OCI-LY3 (cell line): ENCODE measurements around the gene CNIH3.
A peak's percentile ranks its signal among the peaks of the same experiment; 100 is the strongest.

Experiments
- H2AFZ ChIP-seq: fragments of 200-600, 300-600 bp; shearing (Covaris generic); 2 replicates; pipeline ENCODE4 v1.6.0; 2014; ENCODE audit warnings: antibody characterized with exemption, low read depth, low read length
- H3K27ac ChIP-seq: fragments of 200-600, 300-600 bp; sonication (generic); 2 replicates; pipeline ENCODE4 v1.5.1; 2014; ENCODE audit warnings: mild to moderate bottlenecking, low read length, moderate library complexity, mixed read lengths
- H3K27me3 ChIP-seq: fragments of 200-600, 300-600 bp; sonication (generic); 2 replicates; pipeline ENCODE4 v1.6.1; 2014; ENCODE audit warnings: low read depth, low read length, mixed read lengths
- H3K36me3 ChIP-seq: fragments of 200-600, 300-600 bp; sonication (generic); replicated peaks from 2 replicates; pipeline ENCODE3; 2014; ENCODE audit warnings: low read depth, low read length, mixed read lengths
- H3K4me1 ChIP-seq: fragments of 300-600, 200-600 bp; sonication (generic); 2 replicates; pipeline ENCODE4 v1.6.1; 2014; ENCODE audit warnings: low read length, mixed read lengths
- H3K4me2 ChIP-seq: fragments of 200-600, 300-600 bp; sonication (generic); 2 replicates; pipeline ENCODE4 v1.6.1; 2014; ENCODE audit warnings: low read length, mixed read lengths
- H3K4me3 ChIP-seq: fragments of 300-600, 200-600 bp; sonication (generic); 2 replicates; pipeline ENCODE4 v1.5.1; 2014; ENCODE audit warnings: antibody characterized with exemption, mild to moderate bottlenecking, low read length, moderate library complexity
- H3K79me2 ChIP-seq: fragments of 300-600, 200-600 bp; shearing (Covaris generic); 2 replicates; pipeline ENCODE4 v1.6.1; 2014; ENCODE audit warnings: mild to moderate bottlenecking, low read length, mixed read lengths
- H3K9ac ChIP-seq: fragments of 300-600, 200-600 bp; shearing (Covaris generic); 2 replicates; pipeline ENCODE4 v1.6.0; 2014; ENCODE audit warnings: mild to moderate bottlenecking, low read length, moderate library complexity
- H3K9me3 ChIP-seq: fragments of 200-600, 300-600 bp; shearing (Covaris generic); 2 replicates; pipeline ENCODE4 v1.6.1; 2014; ENCODE audit warnings: low read length, mixed read lengths; ENCODE audit not compliant: insufficient read depth
- H4K20me1 ChIP-seq: fragments of 200-600, 300-600 bp; sonication (generic); 2 replicates; pipeline ENCODE4 v1.6.1; 2016; ENCODE audit warnings: low read length, mixed read lengths; ENCODE audit not compliant: insufficient read depth
- EZH2phosphoT487 ChIP-seq: fragments of 200-600 bp; shearing (Covaris generic); IDR thresholded peaks from 2 replicates; pipeline ENCODE4 v1.6.1; 2018; ENCODE audit warnings: antibody characterized with exemption, mixed run types, low read depth
- TF ChIP-seq, protein P1 (sequence below): fragments of 200-600, 300-600 bp; sonication (generic); IDR thresholded peaks from 2 replicates; pipeline ENCODE4 v1.5.1; 2014; ENCODE audit warnings: antibody characterized with exemption, low read length, low read depth

Gene CNIH3

GRCh38 chr1:224731633-224732032, 115.5 kb downstream of the CNIH3 start:
- Histone ChIP-seq H2AFZ (no peak overlapping the region), H3K9me3 (no peaks in the 10 kb centered on the region), H3K27ac (no peak overlapping the region), H3K9ac (no peak overlapping the region), H3K36me3 (no peaks in the 10 kb centered on the region), H3K79me2 (no peaks in the 10 kb centered on the region), H3K27me3 (peaks cover 6% of the 10 kb centered on the region; the same call in 1 of the 2 replicates), H3K4me2 (no peak overlapping the region), H4K20me1 (no peaks in the 10 kb centered on the region), H3K4me3 (no peak overlapping the region), H3K4me1 (peaks cover 45% of the 10 kb centered on the region)
- TF ChIP-seq, protein P1, sequence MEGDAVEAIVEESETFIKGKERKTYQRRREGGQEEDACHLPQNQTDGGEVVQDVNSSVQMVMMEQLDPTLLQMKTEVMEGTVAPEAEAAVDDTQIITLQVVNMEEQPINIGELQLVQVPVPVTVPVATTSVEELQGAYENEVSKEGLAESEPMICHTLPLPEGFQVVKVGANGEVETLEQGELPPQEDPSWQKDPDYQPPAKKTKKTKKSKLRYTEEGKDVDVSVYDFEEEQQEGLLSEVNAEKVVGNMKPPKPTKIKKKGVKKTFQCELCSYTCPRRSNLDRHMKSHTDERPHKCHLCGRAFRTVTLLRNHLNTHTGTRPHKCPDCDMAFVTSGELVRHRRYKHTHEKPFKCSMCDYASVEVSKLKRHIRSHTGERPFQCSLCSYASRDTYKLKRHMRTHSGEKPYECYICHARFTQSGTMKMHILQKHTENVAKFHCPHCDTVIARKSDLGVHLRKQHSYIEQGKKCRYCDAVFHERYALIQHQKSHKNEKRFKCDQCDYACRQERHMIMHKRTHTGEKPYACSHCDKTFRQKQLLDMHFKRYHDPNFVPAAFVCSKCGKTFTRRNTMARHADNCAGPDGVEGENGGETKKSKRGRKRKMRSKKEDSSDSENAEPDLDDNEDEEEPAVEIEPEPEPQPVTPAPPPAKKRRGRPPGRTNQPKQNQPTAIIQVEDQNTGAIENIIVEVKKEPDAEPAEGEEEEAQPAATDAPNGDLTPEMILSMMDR, result no peak
- TF ChIP-seq EZH2phosphoT487, result no peak

DNA sequence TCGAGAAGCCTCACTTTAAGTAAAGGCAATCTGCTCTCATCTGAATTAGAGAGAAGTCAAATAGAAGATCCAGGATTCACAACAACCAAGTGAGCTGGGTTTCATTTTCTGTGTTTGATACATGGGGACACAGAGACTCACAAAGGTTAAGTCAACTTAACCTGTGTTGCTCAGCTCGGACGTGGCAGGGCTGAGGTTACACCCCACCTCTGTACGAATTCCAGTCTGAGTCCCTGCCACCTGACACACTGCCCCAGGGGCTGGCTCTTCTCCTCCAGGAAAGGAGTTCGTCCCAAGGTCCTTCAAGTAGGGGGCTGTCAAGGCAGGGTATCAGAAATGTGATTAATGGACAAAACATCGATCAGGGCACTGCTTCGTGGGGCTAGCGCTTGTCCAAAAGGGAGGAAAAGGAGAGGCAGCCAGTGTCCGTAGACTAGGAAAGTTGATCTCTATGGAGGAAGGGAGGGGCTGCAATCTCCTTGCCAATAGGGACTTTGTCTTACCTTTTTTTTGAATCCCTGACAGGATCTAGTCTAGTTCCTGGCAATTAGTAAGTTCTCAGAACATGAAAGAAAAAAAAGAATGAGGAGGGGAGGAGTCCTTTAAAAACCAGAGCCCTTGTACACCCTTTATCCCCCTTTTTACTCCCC, 116.4 kb downstream of the CNIH3 start:
- Histone ChIP-seq H3K4me3 (peak overlapping the region; percentile 48), H3K27me3 (peaks cover 6% of the 10 kb centered on the region; the same call in 1 of the 2 replicates), H3K4me2 (peak overlapping the region; percentile 71), H3K36me3 (no peaks in the 10 kb centered on the region), H3K9ac (peak overlapping the region; percentile 2; the same call in 1 of the 2 replicates), H3K27ac (no peak overlapping the region), H2AFZ (no peak overlapping the region), H3K9me3 (no peaks in the 10 kb centered on the region), H3K79me2 (no peaks in the 10 kb centered on the region), H3K4me1 (peaks cover 54% of the 10 kb centered on the region), H4K20me1 (no peaks in the 10 kb centered on the region)
- TF ChIP-seq, protein P1, result no peak
- no peak for TF ChIP-seq EZH2phosphoT487

DNA sequence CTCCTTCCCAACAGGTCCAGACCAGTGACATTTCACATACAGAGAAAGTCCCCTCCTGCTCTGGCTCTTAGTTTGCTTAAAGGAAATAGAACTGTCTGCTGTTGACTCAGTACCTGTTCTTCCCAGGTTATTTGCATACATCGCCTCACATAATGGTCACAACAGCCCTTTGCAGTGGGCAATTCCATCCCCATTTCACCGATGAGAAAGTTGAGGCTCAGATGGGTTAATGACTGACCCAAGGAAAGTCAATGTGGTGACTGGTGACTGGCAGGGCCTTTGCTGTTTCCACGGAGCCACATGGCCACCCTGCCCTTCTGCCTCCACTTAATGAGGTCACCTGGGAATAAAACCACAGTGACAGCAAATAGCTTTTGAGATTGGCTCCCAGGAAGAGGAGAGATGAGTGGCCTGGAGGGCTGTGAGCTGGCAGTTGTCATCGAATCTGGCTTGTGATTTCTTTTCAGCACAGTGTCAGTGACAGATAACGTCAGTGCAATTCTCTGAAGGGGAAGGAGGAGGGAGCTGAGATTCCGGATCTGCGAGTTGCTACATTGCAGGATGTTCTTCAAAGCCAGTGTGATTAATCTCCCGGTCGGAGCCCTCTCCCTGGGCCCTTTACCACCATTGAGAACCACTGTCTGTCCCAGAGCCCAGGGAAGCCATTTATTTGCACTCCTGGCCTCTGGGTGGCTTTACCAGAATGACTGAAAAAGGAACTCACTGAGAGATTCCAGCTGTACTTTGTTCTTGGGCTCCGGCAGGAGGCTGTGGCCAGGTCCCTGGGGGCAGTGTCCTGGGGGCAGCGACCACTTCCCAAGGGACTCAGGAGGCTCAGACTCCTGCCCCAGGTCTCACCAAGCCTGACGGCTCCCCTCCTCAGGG, 117.2 kb downstream of the CNIH3 start:
- TF ChIP-seq, protein P1, result no peak; the same call in 1 of the 2 replicates
- no peak for TF ChIP-seq EZH2phosphoT487
- Histone ChIP-seq H3K4me2 (peak overlapping the region; percentile 71), H3K9ac (peak overlapping the region; percentile 2; the same call in 1 of the 2 replicates), H4K20me1 (no peaks in the 10 kb centered on the region), H2AFZ (peak overlapping the region; percentile 22; the same call in 1 of the 2 replicates), H3K9me3 (no peaks in the 10 kb centered on the region), H3K36me3 (no peaks in the 10 kb centered on the region), H3K4me3 (peak overlapping the region; percentile 48), H3K4me1 (peaks cover 61% of the 10 kb centered on the region), H3K27ac (peak overlapping the region; percentile 22; the same call in 1 of the 2 replicates), H3K79me2 (no peaks in the 10 kb centered on the region), H3K27me3 (peaks cover 13% of the 10 kb centered on the region; the same call in 1 of the 2 replicates)
